Testis (tissue), 2 donors: ENCODE results near the gene PCYOX1L.

Experiments
- CTCF ChIP-seq, 3 experiments: fragments of 450-650 bp in 2 of 3; fragments of 200-600 bp in 1 of 3; sonication (generic) in 1 of 3; IDR thresholded peaks; one replicate each; pipeline ENCODE4 v1.5.1; 2016 to 2019; ENCODE audit warnings: antibody characterized with exemption in 3 of 3, mild to moderate bottlenecking in 2 of 3, moderate library complexity in 1 of 3
- POLR2A ChIP-seq: fragments of 450-650 bp; IDR thresholded peaks from one replicate; pipeline ENCODE4 v1.6.1; 2017; ENCODE audit warnings: antibody characterized with exemption, mild to moderate bottlenecking, moderate library complexity

GRCh38 chr5:149353911-149354310, 3.9 kb upstream of the PCYOX1L start:
- TF ChIP-seq POLR2A (no peak), CTCF (IDR thresholded peaks at IDR 0.05) (no peak)
